ENCODE measurements around the gene STPG3. TPM values are rescaled to one million over a fixed set of nuclear protein-coding genes. Genes with fewer than 3 reads are reported as not detected.

Gene STPG3
- total and polyA plus RNA-seq, 2 of the 13 experiments (the other 11 are each of a cell fraction or from before 2014, with no cell fraction given): not detected

GRCh38 chr9:137241490-137242268 is 9.4 kb upstream of the STPG3 start (continued):
- TF ChIP-seq PRDM15 (CRISPR knock-in tag; IDR thresholded peaks at IDR 0.05): no peak
- TF ChIP-seq TSC22D2 (CRISPR knock-in tag; IDR thresholded peaks at IDR 0.05; ENCODE audit: borderline replicate concordance): no peak
- no peak for TF ChIP-seq ZNF549 (CRISPR knock-in tag; IDR thresholded peaks at IDR 0.05)
- no peak for TF ChIP-seq ZNF564 (CRISPR knock-in tag; IDR thresholded peaks at IDR 0.05)
- TF ChIP-seq ZNF597 (CRISPR knock-in tag; IDR thresholded peaks at IDR 0.05): no peak
- TF ChIP-seq HNRNPL (IDR thresholded peaks at IDR 0.05; ENCODE audit: low read depth, low read length): 0 out of 2 replicates have a peak, but pooled peaks have one; percentile 28
- TF ChIP-seq HCFC1 (IDR thresholded peaks at IDR 0.05; ENCODE audit: low read depth, low read length): no peak
- no peak for TF ChIP-seq PRPF4 (IDR thresholded peaks at IDR 0.05; ENCODE audit: low read depth, low read length, poor library complexity, severe bottlenecking)
- no peak for TF ChIP-seq ZNF333 (CRISPR knock-in tag; IDR thresholded peaks at IDR 0.05; ENCODE audit: borderline replicate concordance)
- TF ChIP-seq ZKSCAN5 (CRISPR knock-in tag; IDR thresholded peaks at IDR 0.05): no peak
- TF ChIP-seq ZFP36L2 (CRISPR knock-in tag; IDR thresholded peaks at IDR 0.05): no peak
- no peak; the same call in 1 of the 2 replicates for TF ChIP-seq ZNF367 (CRISPR knock-in tag; IDR thresholded peaks at IDR 0.05; ENCODE audit: borderline replicate concordance)
- no peak for TF ChIP-seq HIC2 (CRISPR knock-in tag; IDR thresholded peaks at IDR 0.05; ENCODE audit: low read depth)
- no peak for TF ChIP-seq CERS6 (CRISPR knock-in tag; IDR thresholded peaks at IDR 0.05)
- no peak for TF ChIP-seq MXD3 (CRISPR knock-in tag; IDR thresholded peaks at IDR 0.05)
- no peak for TF ChIP-seq ZSCAN29 (CRISPR knock-in tag; conservative IDR thresholded peaks at IDR 0.05)
- TF ChIP-seq ARID2 (CRISPR knock-in tag; IDR thresholded peaks at IDR 0.05; ENCODE audit: borderline replicate concordance): no peak
- no peak for TF ChIP-seq FOXA1 (IDR thresholded peaks at IDR 0.05)
- no peak for TF ChIP-seq FOXA1 (CRISPR knock-in tag; IDR thresholded peaks at IDR 0.05)
- TF ChIP-seq CENPT (CRISPR knock-in tag; IDR thresholded peaks at IDR 0.05; ENCODE audit: low read depth): no peak
- no peak for TF ChIP-seq GTF3A (CRISPR knock-in tag; conservative IDR thresholded peaks at IDR 0.05)

Data from HepG2 (cell line).